K562 (cell line): ENCODE results near the gene LRRC43. TPM values are rescaled to one million over a fixed set of nuclear protein-coding genes. Genes with fewer than 3 reads are reported as not detected.

ENCODE experiments used
- CBX8 ChIP-seq: fragments of 200-600 bp; sonication (generic); IDR thresholded peaks from 2 replicates; pipeline ENCODE4 v1.6.1; 2012; ENCODE audit warnings: borderline replicate concordance, mixed run types, low read depth, mild to moderate bottlenecking, moderate library complexity, mixed read lengths, low read length, control low read depth, inconsistent platforms; ENCODE audit not compliant: poor library complexity, severe bottlenecking; ENCODE audit errors: extremely low read depth
- CC2D1A ChIP-seq: fragments of 450-650 bp; IDR thresholded peaks from 2 replicates; pipeline ENCODE4 v1.6.1; 2017; ENCODE audit warnings: mild to moderate bottlenecking
- CCAR2 ChIP-seq: fragments of 200-400 bp; formaldehyde crosslinking; IDR thresholded peaks from 2 replicates; pipeline ENCODE4 v1.6.1; 2017; ENCODE audit warnings: mild to moderate bottlenecking, low read depth, low read length
- CHD4 ChIP-seq: fragments of 200-600 bp; sonication (generic); IDR thresholded peaks from 3 replicates; pipeline ENCODE4 v1.6.1; 2012; ENCODE audit warnings: low read depth, mild to moderate bottlenecking, mixed read lengths, low read length, inconsistent platforms; ENCODE audit not compliant: insufficient read depth, insufficient replicate concordance, poor library complexity, severe bottlenecking
- EZH2 ChIP-seq: IDR thresholded peaks from 2 replicates; pipeline ENCODE4 v1.6.1; 2012; ENCODE audit warnings: low read depth, mild to moderate bottlenecking, inconsistent platforms, low read length, borderline replicate concordance
- HDGF ChIP-seq: fragments of 450-650 bp; IDR thresholded peaks from 2 replicates; pipeline ENCODE4 v1.6.1; 2016
- L3MBTL2 ChIP-seq: fragments of 450-650 bp; IDR thresholded peaks from 2 replicates; pipeline ENCODE4 v1.6.1; 2016; ENCODE audit warnings: mild to moderate bottlenecking, moderate library complexity
- NR2C2 ChIP-seq, 2 experiments: fragments of 200-800 bp in 1 of 2; sonication (Bioruptor generic) in 1 of 2; sonication (generic) in 1 of 2; formaldehyde crosslinking in 1 of 2; IDR thresholded peaks; 2 replicates each; pipeline versions ENCODE4 v1.6.1 to v1.8.0; 2016 to 2022; ENCODE audit warnings: mild to moderate bottlenecking in 1 of 2, missing compliant biosample characterization in 1 of 2, missing genetic modification characterization in 1 of 2, missing genetic modification reagents in 1 of 2
- PML ChIP-seq: IDR thresholded peaks from 2 replicates; pipeline ENCODE4 v1.6.1; 2012; ENCODE audit warnings: low read length, inconsistent platforms
- RB1 ChIP-seq: fragments of 450-650 bp; IDR thresholded peaks from 2 replicates; pipeline ENCODE4 v1.6.1; 2017; ENCODE audit warnings: low read depth, mild to moderate bottlenecking
- RBFOX2 ChIP-seq: fragments of 200-400 bp; formaldehyde crosslinking; IDR thresholded peaks from 2 replicates; pipeline ENCODE4 v1.6.1; 2017; ENCODE audit warnings: low read depth, mild to moderate bottlenecking, low read length, moderate library complexity
- SRSF7 ChIP-seq: fragments of 200-400 bp; formaldehyde crosslinking; optimal IDR thresholded peaks from 2 replicates; pipeline ENCODE3; 2017; ENCODE audit warnings: mild to moderate bottlenecking, low read depth, low read length
- TRIM24 ChIP-seq, 2 experiments: fragments of 450-650 bp; IDR thresholded peaks; 2 replicates each; pipeline ENCODE4 v1.6.1; 2016
- ZFX ChIP-seq: sonication (generic); formaldehyde crosslinking; IDR thresholded peaks from 2 replicates; pipeline ENCODE4 v1.8.0; 2022; ENCODE audit warnings: mild to moderate bottlenecking, missing genetic modification reagents, moderate library complexity
- ZNF263 ChIP-seq: sonication (generic); formaldehyde crosslinking; IDR thresholded peaks from 2 replicates; pipeline ENCODE4 v1.8.0; 2022; ENCODE audit warnings: mild to moderate bottlenecking, missing genetic modification reagents, borderline replicate concordance
- ZNF436 ChIP-seq: fragments of 250-450, 450-650 bp; sonication (Bioruptor Pico); formaldehyde crosslinking; IDR thresholded peaks from 2 replicates; pipeline ENCODE4 v1.7.0; 2020; ENCODE audit warnings: mild to moderate bottlenecking
- ZNF668 ChIP-seq: fragments of 250-450 bp; sonication (Bioruptor Pico); IDR thresholded peaks from 2 replicates; pipeline ENCODE4 v1.8.0; 2022; ENCODE audit warnings: mild to moderate bottlenecking, inconsistent platforms
- ZNF696 ChIP-seq: fragments of 250-450 bp; sonication (Bioruptor Pico); conservative IDR thresholded peaks from 2 replicates; pipeline ENCODE4 v1.4.0; 2020; ENCODE audit warnings: mild to moderate bottlenecking, moderate library complexity
- ZNF764 ChIP-seq: fragments of 250-450 bp; sonication (Bioruptor Pico); IDR thresholded peaks from 2 replicates; pipeline ENCODE4 v1.4.0; 2020; ENCODE audit warnings: low read depth, mild to moderate bottlenecking, moderate library complexity
- polyA plus RNA-seq, 8 experiments: library from polyadenylated mRNA; depleted of rRNA in 4 of 8; stranded (reverse) in 5 of 8; unstranded in 3 of 8; fragments of >200 nt; fragmentation: Nextera tagmentation in 2 of 8; fragmentation: Illumina TruSeq in 1 of 8; extraction: Ambion mirVana in 2 of 8; extraction: Trizol in 1 of 8; gene quantifications; 2 replicates each; pipeline versions ENCODE4 v1.2.1 to v1.2.3, GENCODE V29; 2011 to 2014; ENCODE audit warnings: inconsistent platforms in 1 of 8, missing spikeins in 1 of 8
- total RNA-seq, 7 experiments: library from RNA; depleted of rRNA in 6 of 7; stranded (reverse); fragments of >200 nt in 6 of 7; fragmentation: Illumina TruSeq in 2 of 7; extraction: Trizol in 2 of 7; gene quantifications; 2 replicates each; pipeline versions ENCODE4 v1.2.1 to v1.2.3, GENCODE V29; 2011 to 2021; ENCODE audit warnings: low replicate concordance in 1 of 7
- TF ChIP-seq, protein P1 (sequence below): sonication (generic); formaldehyde crosslinking; IDR thresholded peaks from 2 replicates; pipeline ENCODE4 v1.8.1; 2023; ENCODE audit warnings: mild to moderate bottlenecking, missing genetic modification reagents
- TF ChIP-seq, protein P2 (sequence below): IDR thresholded peaks from 3 replicates; pipeline ENCODE4 v1.6.1; 2011; ENCODE audit warnings: borderline replicate concordance, mild to moderate bottlenecking; ENCODE audit not compliant: insufficient read length, insufficient read depth
- TF ChIP-seq, protein P3 (sequence below), 2 experiments: fragments of 450-650 bp in 1 of 2; sonication (generic) in 1 of 2; formaldehyde crosslinking; conservative IDR thresholded peaks; 2 replicates each; pipeline versions ENCODE4 v1.4.0 to v1.8.1; 2020 to 2022; ENCODE audit warnings: mild to moderate bottlenecking in 1 of 2, missing genetic modification reagents in 1 of 2

The LRRC43 gene
- total and polyA plus RNA-seq, 9 of the 15 experiments (the other 6 are each of a cell fraction or from before 2014, with no cell fraction given): 0.19 TPM; not detected in 8

DNA sequence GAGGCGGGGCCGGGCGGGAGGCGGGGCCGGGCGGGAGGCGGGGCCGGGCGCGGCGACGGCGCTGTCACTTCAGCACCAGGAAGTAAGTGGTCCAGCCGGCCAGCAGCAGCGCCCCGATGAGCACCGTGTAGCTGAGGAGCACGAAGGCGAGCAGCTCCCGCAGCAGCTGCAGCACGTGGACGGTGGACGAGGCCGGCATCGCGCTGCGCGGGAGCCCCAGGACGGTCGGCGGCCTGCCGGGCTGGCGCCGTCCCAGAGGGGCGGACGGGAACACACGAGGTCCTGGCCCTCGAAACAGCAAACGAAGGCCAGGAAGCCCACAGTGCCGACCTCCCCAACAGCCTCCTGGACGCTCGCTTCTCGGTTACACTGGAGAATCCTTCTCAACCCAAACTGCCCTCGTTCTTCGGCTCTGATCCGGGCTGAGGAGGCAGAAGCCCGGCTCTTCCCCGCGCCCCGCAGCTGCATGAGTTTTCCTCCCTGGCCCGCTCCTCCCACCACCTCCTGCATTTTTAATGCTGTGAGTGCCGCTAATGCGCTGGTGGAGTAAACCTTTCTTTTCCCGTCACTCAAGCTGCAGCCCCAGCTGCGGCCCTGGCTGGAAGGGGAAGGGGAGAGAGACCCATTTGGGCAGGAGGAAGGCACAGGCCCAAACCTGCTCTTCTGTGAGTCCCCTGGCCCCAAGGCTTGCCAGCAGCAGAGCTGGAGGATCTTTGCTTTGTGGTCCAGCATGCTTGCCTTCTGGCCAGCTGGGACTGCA is 43.6 kb downstream of the LRRC43 start (continued):
- no peak for TF ChIP-seq ZNF764
- TF ChIP-seq, protein P1, sequence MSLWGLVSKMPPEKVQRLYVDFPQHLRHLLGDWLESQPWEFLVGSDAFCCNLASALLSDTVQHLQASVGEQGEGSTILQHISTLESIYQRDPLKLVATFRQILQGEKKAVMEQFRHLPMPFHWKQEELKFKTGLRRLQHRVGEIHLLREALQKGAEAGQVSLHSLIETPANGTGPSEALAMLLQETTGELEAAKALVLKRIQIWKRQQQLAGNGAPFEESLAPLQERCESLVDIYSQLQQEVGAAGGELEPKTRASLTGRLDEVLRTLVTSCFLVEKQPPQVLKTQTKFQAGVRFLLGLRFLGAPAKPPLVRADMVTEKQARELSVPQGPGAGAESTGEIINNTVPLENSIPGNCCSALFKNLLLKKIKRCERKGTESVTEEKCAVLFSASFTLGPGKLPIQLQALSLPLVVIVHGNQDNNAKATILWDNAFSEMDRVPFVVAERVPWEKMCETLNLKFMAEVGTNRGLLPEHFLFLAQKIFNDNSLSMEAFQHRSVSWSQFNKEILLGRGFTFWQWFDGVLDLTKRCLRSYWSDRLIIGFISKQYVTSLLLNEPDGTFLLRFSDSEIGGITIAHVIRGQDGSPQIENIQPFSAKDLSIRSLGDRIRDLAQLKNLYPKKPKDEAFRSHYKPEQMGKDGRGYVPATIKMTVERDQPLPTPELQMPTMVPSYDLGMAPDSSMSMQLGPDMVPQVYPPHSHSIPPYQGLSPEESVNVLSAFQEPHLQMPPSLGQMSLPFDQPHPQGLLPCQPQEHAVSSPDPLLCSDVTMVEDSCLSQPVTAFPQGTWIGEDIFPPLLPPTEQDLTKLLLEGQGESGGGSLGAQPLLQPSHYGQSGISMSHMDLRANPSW (CRISPR knock-in tag): 0 out of 2 replicates have a peak, but pooled peaks have one; percentile 34
- TF ChIP-seq ZNF263 (CRISPR knock-in tag): peak; percentile 97
- TF ChIP-seq ZNF436: no peak
- no peak for TF ChIP-seq CCAR2
- TF ChIP-seq ZNF696: no peak
- TF ChIP-seq, protein P2, sequence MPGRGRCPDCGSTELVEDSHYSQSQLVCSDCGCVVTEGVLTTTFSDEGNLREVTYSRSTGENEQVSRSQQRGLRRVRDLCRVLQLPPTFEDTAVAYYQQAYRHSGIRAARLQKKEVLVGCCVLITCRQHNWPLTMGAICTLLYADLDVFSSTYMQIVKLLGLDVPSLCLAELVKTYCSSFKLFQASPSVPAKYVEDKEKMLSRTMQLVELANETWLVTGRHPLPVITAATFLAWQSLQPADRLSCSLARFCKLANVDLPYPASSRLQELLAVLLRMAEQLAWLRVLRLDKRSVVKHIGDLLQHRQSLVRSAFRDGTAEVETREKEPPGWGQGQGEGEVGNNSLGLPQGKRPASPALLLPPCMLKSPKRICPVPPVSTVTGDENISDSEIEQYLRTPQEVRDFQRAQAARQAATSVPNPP: no peak
- TF ChIP-seq PML: no peak
- no peak for TF ChIP-seq CBX8
- TF ChIP-seq, protein P3, sequence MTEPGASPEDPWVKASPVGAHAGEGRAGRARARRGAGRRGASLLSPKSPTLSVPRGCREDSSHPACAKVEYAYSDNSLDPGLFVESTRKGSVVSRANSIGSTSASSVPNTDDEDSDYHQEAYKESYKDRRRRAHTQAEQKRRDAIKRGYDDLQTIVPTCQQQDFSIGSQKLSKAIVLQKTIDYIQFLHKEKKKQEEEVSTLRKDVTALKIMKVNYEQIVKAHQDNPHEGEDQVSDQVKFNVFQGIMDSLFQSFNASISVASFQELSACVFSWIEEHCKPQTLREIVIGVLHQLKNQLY (CRISPR knock-in tag; conservative IDR thresholded peaks at IDR 0.05): peak in 1 of 2 experiments; percentile 95; a peak in 2 of 4 replicates
- TF ChIP-seq SRSF7: no peak
- peak; percentile 73 for TF ChIP-seq RB1
- peak; percentile 100 for TF ChIP-seq L3MBTL2
- no peak for TF ChIP-seq EZH2
- peak; percentile 86 for TF ChIP-seq ZFX (CRISPR knock-in tag)
- no peak for TF ChIP-seq CC2D1A
- TF ChIP-seq CHD4: no peak
- no peak for TF ChIP-seq NR2C2 (CRISPR knock-in tag; IDR thresholded peaks at IDR 0.05)
- no peak for TF ChIP-seq NR2C2 (tag; IDR thresholded peaks at IDR 0.05)
- TF ChIP-seq HDGF: no peak
- no peak for TF ChIP-seq ZNF668
- no peak for TF ChIP-seq TRIM24 (IDR thresholded peaks at IDR 0.05)
- TF ChIP-seq RBFOX2: no peak
